Smooth muscle cell (in vitro differentiated cells): ENCODE results near the gene NUDT3. TPM values are rescaled to one million over a fixed set of nuclear protein-coding genes. Genes with fewer than 3 reads are reported as not detected.
"Not testable (repeated sequence)": the region's sequence is repeated elsewhere in the genome, so short reads cannot be mapped to it uniquely, and the experiment has no call there.

Experiments
- DNase-seq: peaks from one replicate; lab custom pipeline; 2025; ENCODE audit not compliant: unreplicated experiment; lab: John Stamatoyannopoulos, UW
- H2AFZ ChIP-seq: fragments of 200-600 bp; sonication (generic); 2 replicates; pipeline ENCODE4 v1.6.0; 2016; ENCODE audit warnings: antibody characterized with exemption, low read depth, mild to moderate bottlenecking
- H3F3A ChIP-seq: fragments of 200-600 bp; sonication (generic); 2 replicates; pipeline ENCODE4 v1.6.0; 2017; ENCODE audit warnings: antibody characterized with exemption, low read depth
- H3K27ac ChIP-seq: fragments of 200-600 bp; sonication (generic); 2 replicates; pipeline ENCODE4 v1.5.1; 2016; ENCODE audit warnings: low read depth, mild to moderate bottlenecking
- H3K27me3 ChIP-seq: fragments of 200-600 bp; sonication (generic); 2 replicates; pipeline ENCODE4 v1.6.1; 2016; ENCODE audit warnings: low read depth, mild to moderate bottlenecking
- H3K36me3 ChIP-seq: fragments of 200-600 bp; sonication (generic); 2 replicates; pipeline ENCODE4 v1.5.1; 2016; ENCODE audit warnings: low read depth
- H3K4me1 ChIP-seq: fragments of 200-600 bp; sonication (generic); 2 replicates; pipeline ENCODE4 v1.5.1; 2016; ENCODE audit warnings: low read depth
- H3K4me2 ChIP-seq: fragments of 200-600 bp; sonication (generic); 2 replicates; pipeline ENCODE4 v1.6.0; 2016; ENCODE audit warnings: mild to moderate bottlenecking
- H3K4me3 ChIP-seq: fragments of 200-600 bp; sonication (generic); 2 replicates; pipeline ENCODE4 v1.5.1; 2016; ENCODE audit warnings: mild to moderate bottlenecking
- H3K79me2 ChIP-seq: fragments of 200-600 bp; sonication (generic); 2 replicates; pipeline ENCODE4 v1.6.0; 2016; ENCODE audit warnings: low read depth, mild to moderate bottlenecking
- H3K9ac ChIP-seq: fragments of 200-600 bp; sonication (generic); 2 replicates; pipeline ENCODE4 v1.6.0; 2016; ENCODE audit warnings: low read depth
- H3K9me3 ChIP-seq: fragments of 200-600 bp; sonication (generic); replicated peaks from 2 replicates; pipeline ENCODE4 v1.5.1; 2016; ENCODE audit warnings: low read depth
- H4K20me1 ChIP-seq: fragments of 200-600 bp; sonication (generic); 2 replicates; pipeline ENCODE4 v1.6.0; 2016; ENCODE audit warnings: low read depth
- WGBS: methylation state at CpG from one replicate; pipeline ENCODE4 v1.1.7; 2016; ENCODE audit warnings: low lambda C conversion rate; 5-methylcytosine and 5-hydroxymethylcytosine counted together
- polyA plus RNA-seq: library from polyadenylated mRNA; unstranded; fragments of >200 nt; fragmentation: Nextera tagmentation; extraction: Ambion mirVana; gene quantifications from 2 replicates; pipeline ENCODE4 v1.2.1, GENCODE V29; 2016
- total RNA-seq: library from RNA; depleted of rRNA; stranded (reverse); fragments of >200 nt; gene quantifications from 2 replicates; pipeline ENCODE4 v1.2.3, GENCODE V29; 2014
- TF ChIP-seq, protein P1 (sequence below): fragments of 200-600 bp; sonication (generic); IDR thresholded peaks from 2 replicates; pipeline ENCODE4 v1.5.1; 2017; ENCODE audit warnings: borderline replicate concordance, mild to moderate bottlenecking, antibody characterized with exemption; ENCODE audit not compliant: insufficient read depth, poor library complexity, severe bottlenecking

Gene NUDT3
- total and polyA plus RNA-seq, 2 experiments from 2014 or later: 7.5 to 12.9 TPM

DNA sequence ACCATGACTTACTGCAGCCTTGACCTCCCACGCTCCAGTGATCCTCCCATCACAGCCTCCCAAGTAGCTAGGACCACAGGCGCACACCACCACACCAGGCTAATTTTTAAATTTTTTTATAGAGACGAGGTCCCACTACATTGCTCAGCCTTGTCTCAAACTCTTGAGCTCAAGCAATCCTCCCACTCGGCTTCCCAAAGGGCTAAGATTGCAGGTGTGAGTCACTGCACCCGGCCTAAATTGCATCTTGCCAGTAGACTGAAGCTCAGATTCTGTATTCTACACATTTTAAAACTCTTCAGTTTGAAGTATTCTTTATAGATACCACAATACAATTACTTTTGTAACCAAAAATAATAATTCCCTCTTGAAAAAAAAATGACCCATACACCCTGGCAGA lies 11.4 kb downstream of the NUDT3 start:
- Histone ChIP-seq H3K27me3 (no peaks in the 10 kb centered on the region), H4K20me1 (peaks cover 54% of the 10 kb centered on the region), H3K79me2 (peaks cover 62% of the 10 kb centered on the region), H3K4me2 (no peak overlapping the region), H3K9me3 (no peaks in the 10 kb centered on the region), H3K36me3 (no peaks in the 10 kb centered on the region), H3K27ac (no peak overlapping the region), H3K4me3 (no peak overlapping the region), H3K9ac (no peak overlapping the region), H3F3A (peaks cover 13% of the 10 kb centered on the region), H2AFZ (no peak overlapping the region), H3K4me1 (peaks cover 6% of the 10 kb centered on the region)
- TF ChIP-seq, protein P1, sequence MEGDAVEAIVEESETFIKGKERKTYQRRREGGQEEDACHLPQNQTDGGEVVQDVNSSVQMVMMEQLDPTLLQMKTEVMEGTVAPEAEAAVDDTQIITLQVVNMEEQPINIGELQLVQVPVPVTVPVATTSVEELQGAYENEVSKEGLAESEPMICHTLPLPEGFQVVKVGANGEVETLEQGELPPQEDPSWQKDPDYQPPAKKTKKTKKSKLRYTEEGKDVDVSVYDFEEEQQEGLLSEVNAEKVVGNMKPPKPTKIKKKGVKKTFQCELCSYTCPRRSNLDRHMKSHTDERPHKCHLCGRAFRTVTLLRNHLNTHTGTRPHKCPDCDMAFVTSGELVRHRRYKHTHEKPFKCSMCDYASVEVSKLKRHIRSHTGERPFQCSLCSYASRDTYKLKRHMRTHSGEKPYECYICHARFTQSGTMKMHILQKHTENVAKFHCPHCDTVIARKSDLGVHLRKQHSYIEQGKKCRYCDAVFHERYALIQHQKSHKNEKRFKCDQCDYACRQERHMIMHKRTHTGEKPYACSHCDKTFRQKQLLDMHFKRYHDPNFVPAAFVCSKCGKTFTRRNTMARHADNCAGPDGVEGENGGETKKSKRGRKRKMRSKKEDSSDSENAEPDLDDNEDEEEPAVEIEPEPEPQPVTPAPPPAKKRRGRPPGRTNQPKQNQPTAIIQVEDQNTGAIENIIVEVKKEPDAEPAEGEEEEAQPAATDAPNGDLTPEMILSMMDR: no peak
- no peak for DNase-seq
- 78% methylated on average over 5 of the region's 5 CpGs for WGBS

DNA sequence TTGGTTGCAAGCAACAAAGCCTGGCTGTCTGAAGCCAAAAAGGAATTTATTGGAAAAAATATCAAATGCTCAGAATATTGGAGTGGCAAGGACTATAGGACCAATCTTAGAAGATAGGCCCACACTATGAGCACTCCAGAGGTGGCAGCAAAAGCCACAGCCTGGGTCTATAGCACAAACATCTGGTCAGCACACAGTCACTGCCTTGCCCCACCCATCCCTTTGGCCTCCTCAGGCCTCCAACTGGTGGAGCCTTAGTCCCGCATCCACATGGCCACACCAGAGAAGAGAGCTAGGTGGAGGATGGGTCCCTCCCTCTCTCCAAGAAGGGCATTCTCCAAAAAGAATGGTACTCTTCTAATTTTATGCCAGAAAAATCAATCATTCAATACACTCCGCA lies 14.0 kb downstream of the NUDT3 start:
- Histone ChIP-seq H3K79me2 (peaks cover 77% of the 10 kb centered on the region), H3K9me3 (no peaks in the 10 kb centered on the region), H3K4me3 (no peak overlapping the region), H3K4me2 (no peak overlapping the region), H4K20me1 (peaks cover 60% of the 10 kb centered on the region), H3K36me3 (no peaks in the 10 kb centered on the region), H3F3A (peaks cover 6% of the 10 kb centered on the region), H3K27ac (no peak overlapping the region), H3K9ac (no peak overlapping the region), H3K27me3 (no peaks in the 10 kb centered on the region), H2AFZ (no peak overlapping the region), H3K4me1 (no peaks in the 10 kb centered on the region)
- DNase-seq: no peak
- TF ChIP-seq, protein P1: no peak
- WGBS: 96% methylated on average over 2 of the region's 2 CpGs

DNA sequence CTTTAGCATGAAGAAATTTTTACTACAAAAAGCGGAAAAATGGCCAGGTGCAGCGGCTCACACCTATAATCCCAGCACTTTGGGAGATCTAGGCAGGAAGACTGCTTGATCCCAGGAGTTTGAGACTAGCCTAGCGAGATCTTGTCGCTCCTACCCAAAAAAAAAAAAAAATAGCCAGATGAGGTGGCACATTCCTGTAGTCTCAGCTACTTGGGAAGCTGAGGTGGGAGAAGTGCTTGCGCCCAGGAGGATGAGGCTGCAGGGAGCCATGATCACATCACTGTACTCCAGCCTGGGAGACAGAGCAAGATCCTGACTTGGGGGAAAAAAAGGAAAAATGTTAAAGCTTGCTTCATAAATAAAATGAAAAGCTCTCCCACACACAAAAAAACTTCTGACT lies 14.5 kb downstream of the NUDT3 start:
- 81% methylated on average over 5 of the region's 5 CpGs for WGBS
- no peaks in the 10 kb centered on the region for H3K9me3 ChIP-seq
- no peaks in the 10 kb centered on the region for H3K27me3 ChIP-seq
- H3K36me3 ChIP-seq: no peaks in the 10 kb centered on the region
- no peaks in the 10 kb centered on the region for H3K4me1 ChIP-seq
- no peak overlapping the region for H3K27ac ChIP-seq
- TF ChIP-seq, protein P1: no peak
- no peak overlapping the region for H3K9ac ChIP-seq
- no peak overlapping the region for H3K4me3 ChIP-seq
- no peak for DNase-seq
- H2AFZ ChIP-seq: no peak overlapping the region
- no peak overlapping the region for H3K4me2 ChIP-seq
- H3F3A ChIP-seq: peaks cover 5% of the 10 kb centered on the region
- H3K79me2 ChIP-seq: peaks cover 77% of the 10 kb centered on the region
- peaks cover 60% of the 10 kb centered on the region for H4K20me1 ChIP-seq

DNA sequence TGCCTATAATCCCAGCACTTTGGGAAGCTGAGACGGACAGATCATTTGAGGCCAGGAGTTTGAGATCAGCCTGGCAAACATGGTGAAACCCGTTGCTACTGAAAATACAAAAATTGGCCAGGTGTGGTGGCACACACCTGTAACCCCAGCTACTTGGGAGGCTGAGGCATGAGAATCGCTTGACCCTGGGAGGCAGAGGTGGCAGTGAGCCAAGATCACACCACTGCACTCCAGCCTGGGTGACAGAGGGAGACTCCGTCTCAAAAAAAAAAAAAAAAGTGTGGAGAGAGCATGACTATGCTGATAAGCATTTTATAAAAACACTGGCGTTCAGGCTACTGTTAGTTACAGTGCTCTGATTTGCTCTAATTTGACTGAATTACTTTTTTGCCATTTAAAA lies 14.9 kb downstream of the NUDT3 start:
- H3K36me3 ChIP-seq, H3F3A ChIP-seq, H3K4me1 ChIP-seq, H3K9ac ChIP-seq, DNase-seq, H2AFZ ChIP-seq, H3K4me2 ChIP-seq, H3K27me3 ChIP-seq, H3K4me3 ChIP-seq, H3K27ac ChIP-seq, H3K9me3 ChIP-seq: not testable (repeated sequence)
- H4K20me1 ChIP-seq: peaks cover 60% of the 10 kb centered on the region
- peaks cover 80% of the 10 kb centered on the region for H3K79me2 ChIP-seq
- 79% methylated on average over 5 of the region's 5 CpGs for WGBS
